ENCODE data around the gene HPN.

- TF ChIP-seq CTCF (IDR thresholded peaks at IDR 0.05) = no peak
- no peak for TF ChIP-seq POLR2AphosphoS5 (IDR thresholded peaks at IDR 0.05)
- no peak for TF ChIP-seq POLR2A (IDR thresholded peaks at IDR 0.05)
These were observed 39.2 kb downstream of the HPN start for GRCh38 chr19:35080613-35081170.
